Thoracic aorta endothelial cell (primary cell): ENCODE measurements around the gene TEC. TPM values are rescaled to one million over a fixed set of nuclear protein-coding genes. Genes with fewer than 3 reads are reported as not detected.

Experiments
- small RNA-seq: library from RNA; depleted of rRNA; stranded (forward); fragments of <200 nt; gene quantifications from one replicate; pipeline ENCODE3, GENCODE V24; 2012
- total RNA-seq: library from RNA; depleted of rRNA; stranded (reverse); fragments of >200 nt; gene quantifications from 2 replicates; pipeline ENCODE4 v1.2.3, GENCODE V29; 2012

TEC gene
- total RNA-seq, result 0.27 and 1.4 TPM in 2 replicates

DNA sequence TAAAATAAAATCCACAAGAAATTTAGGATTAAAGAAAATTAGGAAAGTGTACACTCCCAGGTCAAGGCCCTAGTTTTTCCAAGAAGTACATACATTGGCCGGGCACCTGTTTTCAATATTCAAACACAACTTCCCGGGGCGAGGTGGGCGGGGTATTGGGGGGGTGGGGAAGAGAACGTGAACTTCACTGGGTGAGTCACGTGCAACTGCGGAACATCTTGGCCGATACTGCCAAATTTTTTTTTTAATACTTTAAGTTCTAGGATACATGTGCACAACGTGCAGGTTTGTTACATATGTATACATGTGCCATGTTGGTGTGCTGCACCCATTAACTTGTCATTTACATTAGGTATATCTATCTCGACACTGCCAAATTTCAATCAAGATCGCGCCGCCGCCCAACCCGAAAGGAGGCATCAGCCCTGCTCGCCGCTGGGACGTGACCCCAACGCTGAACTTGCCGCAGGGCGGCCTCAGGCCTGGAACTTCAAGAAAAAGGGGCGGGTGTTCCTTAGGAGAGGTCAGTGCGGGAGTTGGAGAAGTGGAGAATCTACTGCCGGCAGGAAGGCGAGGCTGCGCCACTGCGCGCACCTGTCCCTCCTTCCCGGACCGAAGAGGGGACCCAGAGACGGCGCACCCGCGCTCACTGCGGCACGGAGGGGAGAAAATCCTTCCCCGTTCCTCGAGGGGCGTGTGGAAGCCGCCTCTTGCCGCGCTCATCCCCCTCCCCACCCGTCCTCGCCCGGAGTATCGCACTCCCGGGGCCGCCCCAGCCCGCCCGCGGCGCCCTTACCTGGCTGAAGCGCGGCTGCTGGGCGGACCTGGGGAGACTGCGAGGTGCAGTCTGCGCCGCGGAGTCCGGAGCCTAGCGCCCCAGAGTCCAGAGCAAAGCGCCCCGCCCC is at the start of gene TEC:
TSS of gene TEC (minus strand) at position 883 of the 905 bp plus-strand sequence. CDS start 41,224 bp downstream, outside the sequence.

DNA sequence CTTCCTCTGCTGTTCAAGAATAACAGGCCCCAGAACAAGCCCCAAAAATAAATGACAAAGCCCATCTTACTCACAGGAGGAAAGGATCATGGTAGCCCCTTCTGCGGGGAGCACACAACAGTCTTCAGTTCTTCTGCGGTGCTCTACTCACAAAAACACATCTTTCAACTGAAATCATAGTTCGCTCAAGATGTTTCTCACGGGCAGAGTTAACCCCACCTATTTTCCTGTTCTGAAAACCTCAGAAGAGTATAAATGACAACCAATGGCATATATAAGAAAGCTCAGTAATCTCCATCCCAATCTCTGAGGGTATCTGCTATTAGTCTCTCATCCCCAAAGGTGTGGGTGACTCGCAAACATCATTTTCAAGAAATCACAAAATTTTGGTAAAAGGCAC is 135.6 kb downstream of the TEC start, which contains the start of gene TXK:
TSS of gene TXK (minus strand) at position 170 of the 400 bp plus-strand sequence. CDS start at position 90, 80 bp downstream.

Small RNA genes within 50 kb of the gene (small RNA-seq; reads per million reads assigned to genes)
- not detected for gene RF00019
- not detected for gene RF00026
- not detected for gene RNU6-838P

Other genes with a start within 250 kb of the TEC start
- 0.40 and 0.79 TPM in 2 replicates for gene TXK, start 135.6 kb downstream of the TEC start, total RNA-seq
- 27.7 and 52.6 TPM in 2 replicates for gene SLAIN2, start 71.7 kb upstream of the TEC start, total RNA-seq
- gene SLC10A4, start 213.5 kb upstream of the TEC start, total RNA-seq, result 0.07 and 0.27 TPM in 2 replicates
- gene ZAR1, start 220.4 kb upstream of the TEC start, total RNA-seq, result not detected in 2 replicates